Activated T-cell treated with anti-CD3 and anti-CD28 coated beads, Interleukin-2, amount 50 U/mL, for 1 hour (primary cell): ENCODE data around the gene TIMM22.
A peak's percentile ranks its signal among the peaks of the same experiment; 100 is the strongest.
"Not testable (repeated sequence)": the region's sequence is repeated elsewhere in the genome, so short reads cannot be mapped to it uniquely, and the experiment has no call there.

Experiments used
- DNase-seq: peaks from one replicate; pipeline ENCODE4 v3.0.0-alpha.2; 2020

The TIMM22 gene

DNA sequence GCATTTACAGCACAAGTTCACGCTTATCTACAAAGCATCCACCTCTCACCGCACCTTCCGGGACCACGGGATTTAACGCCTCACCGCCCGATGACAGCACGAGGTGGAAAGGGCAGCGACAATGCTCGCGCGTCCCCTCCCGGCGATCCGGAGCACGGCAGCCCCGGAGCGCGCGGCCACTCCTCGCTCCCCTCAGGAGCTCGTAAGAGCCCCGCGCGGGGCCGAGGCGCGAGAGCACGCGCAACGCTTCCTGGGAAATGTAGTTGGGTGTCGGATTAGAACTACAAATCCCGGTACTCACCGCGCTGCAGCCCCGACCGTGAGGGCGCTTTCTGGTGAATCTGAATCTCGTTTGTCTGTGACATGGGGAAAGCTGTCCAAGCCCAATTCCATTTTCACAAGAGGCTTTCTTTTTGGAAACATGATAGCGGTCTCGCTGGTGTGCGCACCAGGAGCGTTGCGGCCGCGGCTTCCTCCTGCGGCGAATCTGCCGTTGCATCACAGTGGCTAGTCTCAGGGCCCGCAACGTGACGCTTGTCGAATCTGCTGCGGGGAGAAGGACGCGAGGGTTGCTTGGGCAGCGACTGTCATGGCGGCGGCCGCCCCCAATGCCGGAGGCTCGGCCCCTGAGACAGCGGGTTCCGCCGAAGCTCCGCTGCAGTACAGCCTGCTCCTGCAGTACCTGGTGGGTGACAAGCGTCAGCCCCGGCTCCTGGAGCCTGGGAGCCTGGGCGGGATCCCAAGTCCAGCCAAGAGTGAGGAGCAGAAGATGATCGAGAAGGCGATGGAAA lies at the start of gene TIMM22:
TSS of gene TIMM22 (plus strand) at position 576 of the 791 bp plus-strand sequence. CDS start at position 590, 14 bp downstream.
- DNase-seq, result peak; percentile 93

DNA sequence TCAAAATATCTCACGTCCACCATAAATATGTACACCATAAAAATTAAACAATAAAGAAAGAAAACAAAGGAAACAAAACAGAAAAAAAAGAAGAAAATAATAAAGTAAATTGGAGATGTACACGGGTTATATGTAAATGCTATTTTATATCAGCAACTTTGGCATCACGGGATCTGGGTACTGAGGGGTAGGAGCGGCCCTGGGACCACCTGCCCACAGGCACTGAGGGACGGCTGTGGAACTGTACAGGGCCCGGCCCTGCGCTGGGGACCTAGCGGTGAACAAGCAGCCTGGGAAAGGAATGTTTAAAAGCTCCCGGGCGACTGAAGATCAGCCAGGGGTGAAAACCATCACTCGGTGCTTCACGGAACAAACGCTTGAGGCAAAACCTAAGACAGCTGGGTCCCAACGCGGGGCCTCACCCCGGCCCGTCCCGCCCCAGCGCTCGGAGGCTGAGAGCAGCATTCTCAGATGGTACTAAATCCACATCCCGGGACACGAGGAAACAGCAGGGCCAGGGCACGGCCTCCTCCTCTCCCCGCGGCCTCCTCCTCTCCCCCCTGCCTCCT lies 48.6 kb upstream of the TIMM22 start:
- DNase-seq, result no peak

DNA sequence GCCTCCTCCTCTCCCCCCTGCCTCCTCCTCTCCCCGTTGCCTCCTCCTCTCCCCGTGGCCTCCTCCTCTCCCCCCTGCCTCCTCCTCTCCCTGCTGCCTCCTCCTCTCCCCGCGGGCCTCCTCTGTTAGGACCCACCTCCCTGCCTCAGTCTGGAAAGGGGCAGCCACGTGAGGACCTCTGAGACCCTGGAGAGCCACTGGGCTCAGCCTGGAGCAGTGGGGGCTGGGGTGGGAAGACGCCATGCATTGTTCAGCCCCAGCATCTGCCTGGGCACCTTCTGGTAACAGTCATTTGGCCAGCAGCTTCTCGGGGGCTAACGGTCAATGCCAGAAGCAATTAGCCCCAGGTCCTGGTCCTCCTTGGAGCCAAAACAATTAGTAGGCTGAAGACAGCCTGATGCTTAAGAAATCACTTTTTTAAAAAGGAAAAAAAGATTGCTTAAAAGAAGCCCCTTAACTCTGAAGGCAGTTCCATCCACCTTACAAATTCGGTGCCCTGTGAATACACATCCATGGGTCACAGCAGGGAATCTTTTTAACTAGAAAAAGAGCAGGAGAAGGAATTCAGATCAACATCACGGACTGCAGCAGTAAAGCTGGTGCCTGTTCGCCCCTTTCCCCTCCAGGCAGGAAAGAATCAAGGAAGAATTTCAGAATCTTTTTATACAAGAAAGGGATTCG lies 47.2 kb upstream of the TIMM22 start:
- no peak for DNase-seq

DNA sequence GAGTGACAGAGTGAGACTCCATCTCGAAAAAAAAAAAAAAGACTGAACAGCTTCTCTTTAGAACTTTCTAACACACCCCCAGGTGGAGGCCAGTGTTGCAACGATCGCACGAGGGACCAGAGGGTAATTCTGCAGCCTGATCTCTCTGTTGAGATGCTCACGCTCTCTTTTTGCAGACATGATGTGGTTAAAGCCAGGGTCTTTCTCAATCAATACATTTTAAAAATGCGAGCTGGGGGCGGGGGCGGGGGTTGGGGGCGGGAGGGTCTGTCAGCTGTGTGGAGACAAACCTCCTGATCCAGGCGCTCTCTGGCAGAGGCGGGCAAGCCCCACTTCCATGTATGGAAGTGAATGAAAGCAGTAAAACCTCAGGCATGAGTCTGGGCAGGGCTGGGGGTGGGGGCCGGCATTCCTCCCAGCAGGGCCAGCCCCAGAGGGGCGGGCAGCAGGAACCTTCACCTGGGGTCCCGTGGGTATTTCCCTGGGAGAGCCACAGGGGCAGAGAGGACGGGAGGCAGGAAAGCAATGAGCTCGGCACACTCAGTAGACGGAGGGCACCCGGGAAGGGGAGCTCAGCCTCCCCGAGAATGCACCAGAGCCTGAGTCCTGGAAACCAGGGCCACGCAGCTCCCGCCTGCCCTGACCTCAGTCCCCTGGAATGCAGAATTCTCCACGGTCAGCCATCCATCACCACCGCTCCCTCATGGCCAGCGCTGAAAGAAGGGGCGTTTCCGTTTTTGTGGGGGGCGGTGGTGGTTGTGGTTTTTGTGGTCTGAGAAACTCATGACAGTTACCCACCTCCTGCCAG lies 45.4 kb upstream of the TIMM22 start:
- DNase-seq, result no peak

DNA sequence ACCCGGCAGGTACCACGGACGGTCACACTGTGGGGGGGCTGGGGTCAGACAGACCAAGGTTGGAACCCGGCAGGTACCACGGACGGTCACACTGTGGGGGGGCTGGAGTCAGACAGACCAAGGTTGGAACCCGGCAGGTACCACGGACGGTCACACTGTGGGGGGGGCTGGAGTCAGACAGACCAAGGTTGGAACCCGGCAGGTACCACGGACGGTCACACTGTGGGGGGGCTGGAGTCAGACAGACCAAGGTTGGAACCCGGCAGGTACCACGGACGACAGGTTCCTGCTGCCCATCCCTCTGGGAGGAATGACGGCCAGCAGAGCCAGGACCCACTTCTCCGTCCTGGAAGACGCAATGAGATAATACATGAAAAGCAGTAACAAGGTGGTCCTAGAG lies 44.3 kb upstream of the TIMM22 start:
- not testable (repeated sequence) for DNase-seq

DNA sequence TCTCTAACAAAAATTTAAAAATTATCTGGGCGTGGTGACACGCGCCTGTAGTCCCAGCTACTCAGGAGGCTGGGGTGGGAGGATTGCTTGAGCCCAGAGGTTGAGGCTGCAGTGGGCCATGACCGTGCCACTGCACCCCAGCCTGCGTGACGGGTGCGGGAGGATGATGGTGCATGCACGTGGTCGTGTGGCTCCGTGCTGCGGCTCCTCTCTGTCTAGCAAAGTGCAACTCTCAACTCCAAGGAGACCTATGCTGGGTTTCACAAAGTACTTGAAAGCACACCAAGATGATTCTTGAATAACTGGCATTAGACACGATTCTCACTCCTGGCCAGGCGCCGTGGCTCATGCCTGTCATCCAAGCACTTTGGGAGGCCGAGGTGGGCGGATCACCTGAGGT lies 43.2 kb upstream of the TIMM22 start:
- DNase-seq, result no peak

DNA sequence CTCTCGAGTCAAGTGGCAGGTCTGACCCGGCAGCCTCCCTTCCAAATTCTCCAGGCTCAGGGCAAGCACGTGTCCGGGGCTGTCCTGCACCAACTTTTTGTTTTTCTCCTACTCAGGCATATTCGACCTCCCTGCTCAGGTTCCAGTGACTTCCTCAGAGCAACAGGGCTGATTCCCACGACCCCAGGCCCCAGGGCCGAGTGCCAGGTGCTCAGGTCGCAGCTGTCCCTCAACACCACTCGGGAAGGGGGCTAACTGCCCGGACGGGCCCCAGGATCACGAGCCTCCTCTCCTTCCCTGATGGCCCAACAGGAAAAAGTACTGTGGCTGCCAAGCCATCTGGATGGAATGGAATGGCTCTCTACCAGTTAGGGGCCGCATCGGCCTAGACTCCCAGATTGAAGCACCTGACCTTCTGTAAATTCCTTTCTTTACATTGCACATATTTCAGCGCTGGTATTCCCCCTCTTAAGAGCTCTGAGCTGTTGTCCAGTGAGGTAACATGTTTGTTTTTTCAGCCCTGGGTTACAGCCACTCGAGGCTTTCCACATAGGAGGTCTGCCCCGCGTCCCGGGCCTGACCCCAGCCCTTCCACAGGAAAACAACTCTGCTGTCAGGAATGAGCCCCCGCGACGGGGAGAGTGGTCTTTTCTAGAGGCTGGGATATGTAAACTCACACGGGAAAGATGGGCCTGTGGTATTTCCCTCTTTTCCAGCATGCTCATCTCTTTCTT lies 42.3 kb upstream of the TIMM22 start:
- DNase-seq, result no peak

DNA sequence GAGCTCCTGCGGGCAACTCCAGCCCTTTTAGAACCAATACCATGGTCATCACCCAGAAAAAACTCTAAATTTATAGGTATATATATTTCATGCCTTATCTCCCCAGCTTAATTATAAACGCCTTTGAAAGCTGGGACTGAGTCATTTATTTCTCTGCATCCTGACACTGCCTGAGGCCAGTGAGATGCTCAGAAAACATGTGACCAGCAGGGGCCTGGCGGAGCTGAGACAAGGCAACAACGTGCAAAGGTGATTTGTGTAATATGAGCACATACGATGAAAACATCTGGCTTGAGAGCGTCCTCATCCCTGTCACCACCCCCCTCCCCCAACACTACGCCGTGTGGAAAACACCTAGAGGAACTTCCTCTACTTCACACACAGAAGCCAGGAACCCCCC lies 40.0 kb upstream of the TIMM22 start:
- DNase-seq, result no peak

DNA sequence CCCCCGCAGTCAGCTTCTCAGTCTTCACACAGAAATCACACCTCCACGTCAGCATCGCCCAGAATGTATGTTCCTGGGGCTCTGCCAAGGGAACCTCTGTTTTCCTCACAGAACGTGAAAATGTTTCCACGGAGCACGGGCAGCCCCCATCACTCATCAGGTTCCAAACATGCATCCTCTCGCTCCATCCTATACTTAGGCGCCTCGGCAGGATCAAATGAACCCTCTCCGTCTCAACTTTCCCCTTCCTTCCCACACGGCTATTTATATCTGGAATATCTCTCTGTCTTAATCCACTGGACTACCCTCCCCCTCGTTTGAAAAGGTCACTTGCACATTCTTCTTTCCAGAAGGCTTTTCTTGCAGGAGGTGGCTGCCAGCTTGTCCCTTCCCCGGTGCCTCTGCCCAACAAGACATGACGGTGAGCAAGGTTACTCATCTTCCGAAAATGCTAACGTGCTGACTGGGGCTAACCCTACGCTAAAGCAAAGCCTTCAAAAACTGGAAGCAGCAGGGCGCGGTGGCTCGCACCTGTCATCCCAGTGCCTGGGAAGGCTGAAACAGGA lies 39.0 kb upstream of the TIMM22 start:
- DNase-seq, result no peak

DNA sequence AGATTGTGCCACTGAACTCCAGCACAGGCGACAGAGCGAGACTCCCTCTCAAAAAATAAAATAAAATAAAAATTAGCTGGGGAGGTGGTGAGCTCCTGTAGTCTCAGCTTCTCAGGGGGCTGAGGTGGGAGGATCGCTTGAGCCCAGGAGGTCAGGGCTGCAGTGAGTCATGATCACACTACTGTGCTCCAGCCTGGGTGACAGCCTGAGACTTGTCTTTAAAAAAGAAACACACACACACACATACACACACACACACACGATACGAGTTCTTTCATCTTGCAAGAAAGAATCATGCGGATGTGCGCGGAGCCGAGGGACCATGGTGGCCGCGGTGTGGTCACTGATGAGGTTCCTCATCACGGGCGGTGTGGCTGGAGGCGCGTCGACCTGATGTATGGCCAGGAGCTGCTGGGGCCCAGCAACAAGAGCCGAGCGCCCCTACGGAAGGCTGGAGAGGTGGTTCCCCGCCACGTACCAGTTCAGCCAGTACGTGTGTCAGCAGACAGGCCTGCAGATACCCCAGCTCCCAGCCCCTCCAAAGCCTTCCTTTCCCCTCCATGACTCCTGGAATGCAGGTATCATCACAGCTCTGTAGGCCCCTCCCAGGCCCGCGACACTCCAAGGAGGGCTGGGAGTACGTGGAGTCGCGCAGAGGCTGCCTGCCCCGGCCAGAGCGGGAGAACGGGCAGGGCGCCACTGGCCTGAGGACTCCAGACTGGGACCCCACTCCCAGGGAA lies 38.0 kb upstream of the TIMM22 start:
- DNase-seq, result no peak

DNA sequence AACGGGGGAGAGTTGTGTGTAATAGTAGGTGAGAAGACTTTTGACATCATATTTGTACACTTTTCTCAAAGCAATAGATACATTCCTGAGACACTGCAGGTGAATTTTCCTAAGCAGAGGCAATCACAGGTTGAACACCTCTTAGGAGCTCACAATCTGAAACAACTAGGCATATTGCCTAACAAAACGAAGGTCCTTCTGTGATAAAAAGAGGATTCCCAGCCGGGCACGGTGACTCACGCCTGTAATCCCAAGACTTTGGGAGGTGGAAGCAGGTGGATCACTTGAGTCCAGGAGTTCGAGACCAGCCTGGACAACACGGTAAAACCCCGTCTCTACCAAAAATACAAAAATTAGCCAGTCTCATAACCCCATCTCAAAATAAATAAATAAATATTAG lies 34.8 kb upstream of the TIMM22 start:
- no peak for DNase-seq

DNA sequence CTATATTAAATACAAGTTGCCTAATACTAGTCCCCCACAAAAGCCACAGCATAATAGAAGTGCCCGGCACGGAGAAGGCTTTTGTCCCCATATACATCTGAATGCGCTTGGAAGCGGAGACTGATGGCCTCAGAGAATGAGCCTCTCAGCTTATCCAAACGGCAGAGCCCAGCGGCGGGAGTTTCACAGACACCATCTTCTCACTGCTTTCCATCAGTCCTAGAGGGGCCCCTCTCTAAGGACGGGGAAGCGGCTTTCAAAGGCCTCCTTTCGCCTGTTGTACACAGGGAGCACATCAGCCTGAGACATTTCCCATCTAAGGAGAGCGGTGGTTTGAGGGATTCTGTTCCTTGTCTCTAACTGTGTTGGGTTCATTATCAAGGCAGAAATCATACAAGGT lies 34.3 kb upstream of the TIMM22 start:
- no peak for DNase-seq

DNA sequence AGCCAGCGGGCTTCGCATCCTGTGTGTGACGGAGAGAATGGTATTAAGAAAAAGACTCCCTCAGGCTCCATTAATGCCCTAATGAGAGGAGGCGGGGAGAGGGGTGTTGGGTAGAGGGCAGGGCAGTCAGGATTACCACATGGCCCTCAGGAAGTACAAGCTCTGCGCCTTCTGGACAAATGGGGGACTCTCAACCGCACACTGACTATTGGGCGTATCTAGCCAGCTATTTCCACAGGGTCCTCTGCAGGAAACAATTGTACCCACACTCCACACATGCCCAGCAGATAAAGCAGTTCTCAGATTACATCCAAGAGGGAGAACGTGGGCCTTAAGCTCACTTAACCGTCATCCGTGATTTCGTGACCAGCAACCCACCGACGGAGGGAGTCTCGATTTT lies 32.1 kb upstream of the TIMM22 start:
- no peak for DNase-seq

DNA sequence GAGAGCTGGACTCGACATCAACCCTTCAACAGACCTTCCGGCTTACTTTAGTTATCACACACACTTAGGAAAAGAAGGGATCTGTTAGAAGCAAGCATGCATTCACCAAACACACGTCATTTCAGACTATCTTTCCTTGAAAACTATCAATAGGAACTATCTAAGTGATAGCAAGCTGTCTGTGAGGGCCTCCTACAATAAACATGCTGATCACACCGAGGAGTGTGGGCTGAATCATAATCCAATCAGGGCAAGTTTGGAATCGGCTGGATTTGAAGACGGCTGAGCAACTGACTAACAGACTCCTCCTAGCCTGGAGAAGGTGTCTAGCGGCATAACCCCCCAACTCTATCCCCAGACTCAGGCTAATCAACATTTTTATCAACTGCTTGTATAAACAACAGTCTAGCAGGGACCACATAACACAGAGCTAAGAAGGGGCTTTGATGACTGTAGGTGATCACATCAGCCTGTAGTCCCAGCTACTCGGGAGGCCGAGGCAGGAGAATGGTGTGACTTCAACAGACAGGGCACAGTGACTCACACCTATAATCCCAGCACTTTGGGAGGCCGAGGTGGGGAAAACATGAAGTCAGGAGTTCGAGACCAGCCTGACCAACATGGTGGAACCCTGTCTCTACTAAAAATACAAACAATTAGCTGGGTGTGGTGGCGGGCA lies 31.5 kb upstream of the TIMM22 start:
- DNase-seq, result no peak

DNA sequence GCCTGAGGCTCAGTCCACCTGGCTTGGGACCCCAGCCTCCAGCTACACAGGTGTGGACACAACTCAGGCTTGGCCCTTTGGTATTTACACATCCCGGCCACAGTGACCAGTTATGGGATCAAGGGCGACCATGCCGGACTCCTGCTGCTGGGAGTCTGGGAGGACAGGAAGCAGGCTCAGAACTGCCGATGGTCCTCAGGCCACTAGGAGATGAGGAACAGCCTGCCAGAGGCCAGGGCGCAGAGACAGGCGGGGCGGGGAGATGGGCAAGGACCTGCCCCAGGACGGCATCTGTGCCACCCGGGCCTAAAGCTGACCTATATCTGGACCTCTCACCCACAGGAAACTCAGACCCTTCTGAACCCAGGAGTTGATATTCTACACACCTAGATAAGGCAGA lies 29.8 kb upstream of the TIMM22 start:
- DNase-seq, result no peak

DNA sequence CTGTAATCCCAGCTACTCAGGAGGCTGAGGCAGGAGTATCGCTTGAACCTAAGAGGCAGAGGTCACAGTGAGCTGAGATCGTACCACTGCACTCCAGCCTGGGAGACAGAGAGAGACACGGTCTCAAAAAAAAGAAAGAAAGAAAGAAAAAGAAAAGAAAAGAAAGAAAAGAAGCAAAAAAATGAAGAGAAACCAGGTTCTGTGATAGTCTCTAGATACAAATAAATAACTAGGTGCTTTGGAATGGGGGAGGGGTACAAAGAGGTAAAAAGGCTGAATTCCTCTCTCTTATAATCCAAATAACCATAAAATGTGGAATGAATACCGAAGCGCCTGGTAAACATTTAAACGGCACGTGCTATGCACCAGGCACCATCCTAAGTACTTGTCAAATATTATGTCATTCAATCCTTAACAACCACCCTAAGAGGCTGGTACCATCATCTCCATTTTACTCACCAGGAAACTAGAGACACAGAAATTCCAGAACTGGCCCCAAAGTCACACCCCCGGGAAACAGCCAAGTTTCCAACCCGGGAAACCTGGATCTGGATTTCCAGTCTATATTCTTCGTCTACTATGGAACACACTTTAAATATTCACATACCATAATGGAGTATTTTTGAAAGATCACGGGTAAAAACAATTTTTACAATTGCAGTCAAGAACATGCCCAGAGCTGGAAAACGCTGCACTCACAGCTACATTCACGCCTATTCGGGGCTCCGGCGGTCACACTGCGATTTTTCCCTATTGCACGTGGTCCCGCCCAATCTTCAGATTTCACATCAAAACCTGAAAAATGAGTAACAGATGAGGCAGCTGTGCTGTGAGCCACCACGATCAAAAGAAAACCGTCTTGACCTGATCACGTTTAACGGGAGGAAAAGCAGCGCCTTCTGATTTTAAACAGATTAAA lies 27.9 kb upstream of the TIMM22 start:
- DNase-seq, result no peak

DNA sequence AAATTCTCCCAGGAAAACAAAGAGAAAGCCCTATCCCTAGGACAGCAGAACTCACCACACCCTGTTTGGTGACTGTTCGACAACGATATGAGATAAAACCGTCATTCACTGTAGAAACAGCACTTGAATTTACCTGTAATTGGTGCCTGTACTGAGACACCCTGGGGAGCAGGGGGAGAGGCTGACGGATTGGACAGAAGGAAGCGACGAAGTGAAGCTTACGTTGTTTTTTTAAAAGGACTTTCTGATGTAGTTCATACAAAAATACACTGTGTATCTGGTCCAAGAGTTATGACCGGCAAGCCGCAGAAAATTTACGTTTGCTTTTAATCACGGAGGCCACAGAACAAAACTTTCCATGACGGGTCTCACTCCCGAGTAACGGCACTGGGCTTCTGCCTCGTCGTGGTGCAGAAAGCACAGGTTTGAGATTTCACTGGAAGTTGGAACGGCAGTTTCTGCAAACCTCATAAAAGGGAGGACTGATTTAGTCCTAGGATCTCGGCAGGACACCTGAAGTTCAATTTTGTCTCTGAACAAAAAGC lies 27.0 kb upstream of the TIMM22 start:
- DNase-seq, result no peak

DNA sequence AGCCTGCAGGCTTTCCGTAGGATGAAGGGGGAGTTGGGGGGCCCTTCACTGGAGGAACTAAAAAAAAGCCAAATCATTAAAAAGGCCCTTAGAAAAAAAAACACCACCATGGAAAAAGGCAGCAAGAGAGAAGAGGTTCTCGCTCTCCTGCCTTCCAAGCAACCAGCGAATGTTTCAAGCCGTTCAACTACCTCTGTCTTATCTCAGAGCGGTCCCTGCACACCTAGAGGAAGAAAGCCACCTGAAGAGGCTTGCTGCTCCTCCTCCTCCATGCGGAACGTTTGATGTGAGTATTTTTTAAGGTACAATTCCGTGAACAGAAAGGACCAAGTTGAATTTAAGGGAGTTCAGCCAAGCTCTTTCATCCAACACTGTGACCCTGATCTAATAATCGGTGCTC lies 26.6 kb upstream of the TIMM22 start:
- DNase-seq, result no peak

DNA sequence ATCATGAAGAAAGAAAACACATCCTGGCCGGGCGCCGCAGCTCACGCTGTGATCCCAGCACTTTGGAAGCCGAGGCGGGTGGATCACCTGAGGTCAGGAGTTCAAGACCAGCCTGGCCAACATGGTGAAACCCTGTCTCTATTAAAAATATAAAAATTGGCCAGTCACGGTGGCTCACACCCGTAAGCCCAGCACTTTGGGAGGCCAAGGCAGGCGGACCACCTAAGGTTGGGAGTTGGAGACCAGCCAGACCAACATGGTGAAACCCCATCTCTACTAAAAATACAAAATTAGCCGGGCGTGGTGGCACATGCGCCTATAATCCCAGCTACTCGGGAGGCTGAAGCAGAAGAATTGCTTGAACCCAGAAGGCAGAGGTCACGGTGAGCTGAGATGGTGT lies 25.1 kb upstream of the TIMM22 start:
- not testable (repeated sequence) for DNase-seq

DNA sequence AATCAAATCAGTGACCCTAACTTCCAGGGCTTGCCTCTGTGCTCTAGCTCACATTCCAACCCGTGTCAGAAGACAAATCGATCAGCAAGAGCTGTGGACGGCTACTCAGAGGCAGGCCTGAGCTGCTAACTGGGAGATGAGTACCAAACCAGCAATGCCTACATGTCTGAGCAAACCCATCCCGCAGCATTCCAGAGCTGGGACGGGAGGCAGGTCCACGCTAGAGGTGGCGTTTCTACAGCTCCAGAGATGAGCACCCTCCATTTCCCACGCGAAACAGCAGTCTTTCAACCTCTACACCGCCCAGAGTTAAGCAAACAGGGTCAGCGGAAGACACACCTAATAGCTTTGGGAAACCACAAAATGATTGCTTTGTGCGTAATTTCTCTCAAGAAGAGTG lies 23.9 kb upstream of the TIMM22 start:
- no peak for DNase-seq
